CD4-positive, alpha-beta T cell (primary cell): ENCODE results near the gene POU3F1. TPM values are rescaled to one million over a fixed set of nuclear protein-coding genes. Genes with fewer than 3 reads are reported as not detected.
A peak's percentile ranks its signal among the peaks of the same experiment; 100 is the strongest.

Experiments used
- ATAC-seq: fragments of 200-7000 bp; cut with Tn5 transposase; one replicate; pipeline ENCODE4 v1.10.0; 2022; ENCODE audit warnings: mild to moderate bottlenecking; ENCODE audit not compliant: poor library complexity
- CTCF ChIA-PET: fragments of 350-600 bp; sonication (Branson Sonifier 250); formaldehyde crosslinking; loops from one replicate; lab custom pipeline; 2021; ENCODE audit warnings: antibody characterized with exemption, inconsistent platforms; lab: Charles Lee
- POLR2A ChIA-PET: fragments of 350-600 bp; sonication (Branson Sonifier 250); formaldehyde crosslinking; loops from one replicate; lab custom pipeline; 2021; ENCODE audit warnings: antibody characterized with exemption, inconsistent platforms; lab: Charles Lee
- DNase-seq, 14 experiments: peaks; one replicate each; pipeline ENCODE4 v3.0.0-alpha.2; 2013 to 2020; ENCODE audit warnings: mixed read lengths in 2 of 14
- H3K27ac ChIP-seq, 2 donors: one replicate each; pipeline versions ENCODE4 v1.5.1 to v1.7.0; 2013; ENCODE audit warnings: low read length in 2 of 2, low read depth in 1 of 2, mild to moderate bottlenecking in 1 of 2
- H3K27me3 ChIP-seq, 2 experiments: 1 replicate in 1 of 2; 2 replicates in 1 of 2; pipeline versions ENCODE4 v1.6.1 to v1.7.0; 2013; ENCODE audit warnings: low read length in 2 of 2, control low read depth in 1 of 2, mild to moderate bottlenecking in 1 of 2, moderate library complexity in 1 of 2; ENCODE audit not compliant: insufficient read depth in 2 of 2, control insufficient read depth in 1 of 2
- H3K36me3 ChIP-seq: one replicate; pipeline ENCODE4 v1.6.1; 2013; ENCODE audit warnings: low read length, control low read depth; ENCODE audit not compliant: insufficient read depth
- H3K4me1 ChIP-seq: one replicate; pipeline ENCODE4 v1.6.1; 2013; ENCODE audit warnings: low read length, control low read depth; ENCODE audit not compliant: insufficient read depth
- H3K4me3 ChIP-seq: one replicate; pipeline ENCODE4 v1.5.1; 2013; ENCODE audit warnings: mild to moderate bottlenecking, low read length, moderate library complexity
- H3K9me3 ChIP-seq, 2 experiments: 1 replicate in 1 of 2; 2 replicates in 1 of 2; pipeline versions ENCODE4 v1.6.1 to v1.7.0; 2013; ENCODE audit warnings: low read length in 2 of 2, mild to moderate bottlenecking in 2 of 2, control low read depth in 1 of 2, moderate library complexity in 1 of 2; ENCODE audit not compliant: control insufficient read depth in 1 of 2, insufficient read depth in 1 of 2
- H3K27ac Mint-ChIP-seq: one replicate; pipeline ENCODE4 v1.8.0; 2020; ENCODE audit warnings: mixed read lengths
- H3K27me3 Mint-ChIP-seq: one replicate; pipeline ENCODE4 v1.8.0; 2021; ENCODE audit warnings: mixed read lengths
- H3K36me3 Mint-ChIP-seq: one replicate; pipeline ENCODE4 v1.8.0; 2021; ENCODE audit warnings: low read depth, mixed read lengths
- H3K4me1 Mint-ChIP-seq: one replicate; pipeline ENCODE4 v1.8.0; 2021; ENCODE audit warnings: low read depth, mixed read lengths
- H3K4me3 Mint-ChIP-seq: one replicate; pipeline ENCODE4 v1.8.0; 2020; ENCODE audit warnings: mild to moderate bottlenecking, mixed read lengths
- H3K9me3 Mint-ChIP-seq: one replicate; pipeline ENCODE4 v1.8.0; 2020; ENCODE audit warnings: mixed read lengths
- intact Hi-C, 2 experiments: fragments of 100-400 bp; cut with DNase I in 1 of 2; cut with micrococcal nuclease in 1 of 2; formaldehyde crosslinking; loops; one replicate each; pipeline versions ENCODE4 v1.15.1 to v1.9.0; 2023 to 2025; cut with DNase I, micrococcal nuclease
- total RNA-seq, 174 experiments: library from RNA in 2 of 174; stranded (reverse) in 2 of 174; gene quantifications; one replicate each; pipeline ENCODE4 v1.2.3 and lab custom pipeline; 2021 to 2026
- TF ChIP-seq, protein P1 (sequence below): fragments of 200-600 bp; IDR thresholded peaks from one replicate; pipeline ENCODE4 v1.8.0; 2022; ENCODE audit warnings: antibody characterized with exemption, mild to moderate bottlenecking

The POU3F1 gene
- total RNA-seq, 2 experiments from 2014 or later = 0.22 to 0.27 TPM

DNA sequence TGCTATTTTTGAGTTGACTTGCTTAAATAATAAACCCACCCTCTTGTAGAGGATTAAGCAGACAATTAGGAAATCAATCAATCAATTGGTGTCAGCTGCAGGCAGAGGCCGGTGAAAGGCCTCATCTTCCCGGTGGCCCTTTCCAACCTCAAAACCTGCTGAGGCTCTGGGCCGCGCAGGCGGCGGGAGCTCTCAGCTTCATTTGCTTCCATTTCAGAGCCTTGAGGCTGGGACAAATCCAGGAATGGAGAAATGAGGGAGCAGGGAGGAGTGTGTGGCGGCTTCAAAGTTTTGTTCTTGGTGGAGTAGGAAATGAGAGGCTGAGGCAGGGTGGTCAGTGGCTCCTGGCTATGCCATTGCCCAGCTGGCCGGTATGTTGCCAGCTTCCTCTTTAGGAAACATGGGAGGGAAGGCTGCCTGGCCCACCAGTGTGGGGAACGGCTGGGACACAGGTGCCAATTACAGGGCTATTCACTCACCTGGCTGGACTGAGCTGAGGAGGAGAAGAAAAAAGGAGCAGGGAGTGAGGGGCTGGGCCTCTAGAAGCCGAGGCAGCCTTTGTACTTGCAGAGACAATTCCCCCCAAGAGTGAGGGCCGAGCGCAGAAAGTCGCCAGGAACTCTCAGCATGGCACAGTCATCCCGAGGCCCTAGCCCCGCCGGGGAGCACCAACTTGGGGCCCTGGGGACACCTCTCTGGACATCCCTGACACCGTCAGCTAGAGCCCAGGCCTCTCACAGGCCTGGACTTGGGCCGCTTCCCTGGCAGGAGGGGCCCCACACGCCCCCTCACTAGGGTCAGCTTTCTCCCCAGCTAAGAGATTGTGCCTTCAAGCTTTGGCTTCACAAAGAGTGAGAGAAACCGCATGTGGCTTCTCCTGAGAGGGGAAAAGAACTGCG lies 4.4 kb downstream of the POU3F1 start:
- DNase-seq (no peak), ATAC-seq (no peak)
- intact Hi-C loops = no loop called here
- Mint-ChIP-seq H3K4me3 (peak overlapping the region; percentile 54), H3K36me3 (no peaks in the 10 kb centered on the region), H3K9me3 (no peaks in the 10 kb centered on the region), H3K27me3 (peaks cover 67% of the 10 kb centered on the region), H3K4me1 (peaks cover 12% of the 10 kb centered on the region), H3K27ac (no peak overlapping the region)
- H3K27me3 ChIP-seq = peaks cover 49 to 55% of the 10 kb centered on the region in 2 experiments
- ChIA-PET POLR2A (no interaction called here), CTCF (no interaction called here)
- H3K4me1 ChIP-seq = peaks cover 24% of the 10 kb centered on the region
- no peaks in the 10 kb centered on the region for H3K36me3 ChIP-seq
- TF ChIP-seq, protein P1, sequence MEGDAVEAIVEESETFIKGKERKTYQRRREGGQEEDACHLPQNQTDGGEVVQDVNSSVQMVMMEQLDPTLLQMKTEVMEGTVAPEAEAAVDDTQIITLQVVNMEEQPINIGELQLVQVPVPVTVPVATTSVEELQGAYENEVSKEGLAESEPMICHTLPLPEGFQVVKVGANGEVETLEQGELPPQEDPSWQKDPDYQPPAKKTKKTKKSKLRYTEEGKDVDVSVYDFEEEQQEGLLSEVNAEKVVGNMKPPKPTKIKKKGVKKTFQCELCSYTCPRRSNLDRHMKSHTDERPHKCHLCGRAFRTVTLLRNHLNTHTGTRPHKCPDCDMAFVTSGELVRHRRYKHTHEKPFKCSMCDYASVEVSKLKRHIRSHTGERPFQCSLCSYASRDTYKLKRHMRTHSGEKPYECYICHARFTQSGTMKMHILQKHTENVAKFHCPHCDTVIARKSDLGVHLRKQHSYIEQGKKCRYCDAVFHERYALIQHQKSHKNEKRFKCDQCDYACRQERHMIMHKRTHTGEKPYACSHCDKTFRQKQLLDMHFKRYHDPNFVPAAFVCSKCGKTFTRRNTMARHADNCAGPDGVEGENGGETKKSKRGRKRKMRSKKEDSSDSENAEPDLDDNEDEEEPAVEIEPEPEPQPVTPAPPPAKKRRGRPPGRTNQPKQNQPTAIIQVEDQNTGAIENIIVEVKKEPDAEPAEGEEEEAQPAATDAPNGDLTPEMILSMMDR = no peak
- no peak overlapping the region for H3K4me3 ChIP-seq
- H3K27ac ChIP-seq = no peak overlapping the region
- H3K9me3 ChIP-seq = peaks cover 0 to 8% of the 10 kb centered on the region in 2 experiments

DNA sequence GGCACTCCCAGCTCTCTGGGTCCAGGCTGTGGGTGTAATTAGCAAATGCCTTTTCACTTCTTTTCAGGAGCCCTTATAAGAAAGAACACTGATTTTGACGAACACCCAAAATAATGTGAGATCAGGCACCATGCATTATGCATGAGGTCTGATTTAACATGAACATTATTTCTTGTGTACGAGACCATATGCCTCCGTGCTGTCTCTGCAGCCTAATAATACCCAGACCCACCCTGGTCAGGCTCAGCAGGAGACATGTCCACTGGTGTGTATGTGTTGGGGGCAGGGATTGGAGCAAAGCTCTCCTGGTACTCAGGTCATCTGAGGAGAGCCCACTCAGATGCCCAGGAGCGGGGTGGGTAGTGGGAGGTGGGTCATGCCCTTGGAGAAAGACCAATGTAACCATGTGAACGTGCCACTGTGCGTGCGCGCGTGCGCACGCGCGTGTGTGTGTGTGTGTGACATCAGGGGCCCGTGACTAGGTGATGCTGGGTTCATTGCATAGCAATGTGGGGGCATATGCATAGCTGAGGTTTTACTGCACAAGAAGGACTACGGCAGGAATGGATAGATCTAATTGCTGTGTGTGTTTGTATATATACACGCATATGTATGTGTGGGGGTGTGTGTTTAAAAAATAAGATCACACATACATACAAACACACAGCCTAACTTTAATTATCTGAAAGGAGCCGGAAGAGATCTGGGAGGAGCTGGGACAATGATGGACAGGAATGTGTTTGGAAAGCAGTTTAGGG lies 7.1 kb downstream of the POU3F1 start:
- no peak overlapping the region for H3K27ac Mint-ChIP-seq
- no peaks in the 10 kb centered on the region for H3K36me3 ChIP-seq
- peaks cover 8% of the 10 kb centered on the region for H3K4me1 Mint-ChIP-seq
- H3K4me3 ChIP-seq = no peak overlapping the region
- DNase-seq (no peak), ATAC-seq (no peak)
- intact Hi-C loops = no loop called here
- H3K36me3 Mint-ChIP-seq = no peaks in the 10 kb centered on the region
- H3K9me3 Mint-ChIP-seq = no peaks in the 10 kb centered on the region
- no peak overlapping the region for H3K27ac ChIP-seq
- TF ChIP-seq, protein P1 = no peak
- ChIA-PET POLR2A (no interaction called here), CTCF (no interaction called here)
- no peak overlapping the region for H3K4me3 Mint-ChIP-seq
- H3K27me3 Mint-ChIP-seq = peaks cover 63% of the 10 kb centered on the region
- peaks cover 0 to 5% of the 10 kb centered on the region in 2 experiments for H3K9me3 ChIP-seq
- peaks cover 41 to 47% of the 10 kb centered on the region in 2 experiments for H3K27me3 ChIP-seq
- H3K4me1 ChIP-seq = peaks cover 12% of the 10 kb centered on the region

DNA sequence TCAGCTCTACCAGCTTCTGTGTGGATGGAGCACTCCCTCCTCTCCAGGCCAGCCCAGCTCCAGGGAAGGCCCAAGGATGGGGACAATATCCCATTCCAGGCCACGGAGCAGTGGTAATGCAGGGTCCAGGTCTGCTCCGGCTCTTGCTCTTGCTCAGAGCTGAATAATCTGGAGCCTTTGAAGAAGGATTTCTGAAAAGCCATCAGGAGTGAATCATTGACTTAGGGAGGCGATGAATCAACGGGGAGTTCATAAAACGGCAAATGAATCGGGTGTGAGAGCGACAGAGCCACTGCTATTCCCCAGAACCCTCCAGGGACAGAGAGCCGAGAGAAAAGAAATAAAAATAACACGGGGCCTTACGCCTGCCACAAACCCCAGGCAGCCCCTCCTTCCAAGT lies 7.7 kb downstream of the POU3F1 start:
- Histone ChIP-seq H3K4me1 (peaks cover 6% of the 10 kb centered on the region), H3K4me3 (no peak overlapping the region), H3K27me3 (peaks cover 35 to 40% of the 10 kb centered on the region in 2 experiments), H3K36me3 (no peaks in the 10 kb centered on the region), H3K9me3 (no peaks in the 10 kb centered on the region), H3K27ac (no peak overlapping the region)
- TF ChIP-seq, protein P1 = no peak
- intact Hi-C loops = no loop called here
- Mint-ChIP-seq H3K4me3 (no peak overlapping the region), H3K36me3 (no peaks in the 10 kb centered on the region), H3K27ac (no peak overlapping the region), H3K4me1 (peaks cover 7% of the 10 kb centered on the region), H3K9me3 (no peaks in the 10 kb centered on the region), H3K27me3 (peaks cover 57% of the 10 kb centered on the region)
- DNase-seq (no peak), ATAC-seq (no peak)
- CTCF ChIA-PET = no interaction called here
- POLR2A ChIA-PET = no interaction called here
